ENCODE measurements around the gene TFR2. TPM values are rescaled to one million over a fixed set of nuclear protein-coding genes. Genes with fewer than 3 reads are reported as not detected.

The TFR2 gene
- total and polyA plus RNA-seq, 2 experiments from 2014 or later = 3.7 to 4.2 TPM

DNA sequence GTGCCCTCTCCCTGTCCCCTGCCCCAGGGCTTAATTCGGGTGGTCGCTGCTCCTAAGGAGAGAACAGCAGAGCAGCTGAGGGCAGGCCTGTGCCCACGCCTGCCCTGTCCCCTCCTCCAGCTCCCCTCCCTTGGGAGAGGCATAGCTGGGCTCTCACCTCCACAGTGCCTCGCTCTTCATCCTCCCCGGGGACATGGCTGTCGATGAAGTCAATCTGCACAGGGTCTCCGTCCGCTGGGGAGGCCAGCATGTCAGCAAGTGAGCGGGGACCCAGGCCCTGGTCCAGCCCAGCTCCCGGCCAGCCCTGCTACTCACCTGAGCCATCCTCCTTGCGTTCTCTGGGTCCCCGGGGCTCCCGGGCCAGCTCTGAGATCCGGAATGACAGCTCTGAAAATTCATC lies 63.8 kb downstream of the TFR2 start:
- DNase-seq (ENCODE audit: low spot score) = no peak

DNA sequence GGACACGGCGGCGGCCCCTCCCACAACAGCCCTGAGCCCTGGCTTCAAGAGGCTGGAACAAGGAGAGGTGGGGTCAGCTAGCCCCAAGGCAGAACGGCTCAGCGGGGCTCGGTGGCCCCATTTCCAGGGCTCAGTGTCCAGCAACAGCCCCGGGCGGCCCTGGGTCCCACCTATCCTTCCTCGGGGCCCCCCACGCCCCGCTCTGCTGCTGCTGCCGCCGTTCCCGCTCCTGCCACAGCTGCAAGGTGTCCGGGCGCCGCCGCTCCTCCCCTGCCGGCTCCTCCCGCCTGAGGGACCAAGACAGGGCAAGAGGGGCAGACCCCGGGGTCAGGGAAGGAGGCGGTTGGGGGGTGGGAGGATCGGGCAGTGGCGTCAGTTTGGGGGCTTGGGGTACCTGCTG lies 64.2 kb downstream of the TFR2 start:
- Histone ChIP-seq H3K4me2 (no peak overlapping the region), H3K36me3 (ENCODE audit: insufficient read depth) (peaks cover 9% of the 10 kb centered on the region; the same call in 1 of the 2 replicates), H3K4me3 (no peak overlapping the region), H3K9me2 (ENCODE audit: insufficient read depth) (no peaks in the 10 kb centered on the region), H4K20me1 (replicated peaks; ENCODE audit: insufficient read depth) (no peaks in the 10 kb centered on the region), H3K27me3 (ENCODE audit: insufficient read depth) (no peaks in the 10 kb centered on the region), H3K4me1 (ENCODE audit: insufficient read depth) (peaks cover 7% of the 10 kb centered on the region), H2AFZ (no peak overlapping the region), H3K79me2 (replicated peaks; ENCODE audit: insufficient read depth) (no peaks in the 10 kb centered on the region), H3K27ac (ENCODE audit: low read depth) (no peak overlapping the region), H3F3A (replicated peaks; ENCODE audit: low read depth) (peaks cover 3% of the 10 kb centered on the region; the same call in 1 of the 2 replicates)
- Mint-ChIP-seq H3K9me3 (no peaks in the 10 kb centered on the region), H3K27me3 (ENCODE audit: insufficient read depth, low read depth, poor library complexity) (peaks cover 10% of the 10 kb centered on the region), H3K27ac (no peak overlapping the region), H3K4me3 (no peak overlapping the region), H3K36me3 (ENCODE audit: low read depth) (peaks cover 12% of the 10 kb centered on the region), H3K4me1 (peaks cover 5% of the 10 kb centered on the region)
- DNase-seq (ENCODE audit: low spot score) (no peak), ATAC-seq (no peak)
- no peak for TF ChIP-seq ZNF114 (CRISPR knock-in tag; IDR thresholded peaks at IDR 0.05)
- TF ChIP-seq STAT1 (IDR thresholded peaks at IDR 0.05; ENCODE audit: unreplicated experiment) = no peak
- TF ChIP-seq EZH2 (IDR thresholded peaks at IDR 0.05; ENCODE audit: low read depth, unreplicated experiment) = no peak
- TF ChIP-seq ETS1 (IDR thresholded peaks at IDR 0.05) = no peak
- no peak for TF ChIP-seq POLR2AphosphoS5 (IDR thresholded peaks at IDR 0.05; ENCODE audit: low read depth)
- no peak for TF ChIP-seq ZNF331 (CRISPR knock-in tag; IDR thresholded peaks at IDR 0.05; ENCODE audit: low read depth)
- no peak for TF ChIP-seq CREB1 (CRISPR knock-in tag; IDR thresholded peaks at IDR 0.05; ENCODE audit: low read depth)
- TF ChIP-seq JUNB (IDR thresholded peaks at IDR 0.05; ENCODE audit: unreplicated experiment) = no peak
- TF ChIP-seq, protein P1, sequence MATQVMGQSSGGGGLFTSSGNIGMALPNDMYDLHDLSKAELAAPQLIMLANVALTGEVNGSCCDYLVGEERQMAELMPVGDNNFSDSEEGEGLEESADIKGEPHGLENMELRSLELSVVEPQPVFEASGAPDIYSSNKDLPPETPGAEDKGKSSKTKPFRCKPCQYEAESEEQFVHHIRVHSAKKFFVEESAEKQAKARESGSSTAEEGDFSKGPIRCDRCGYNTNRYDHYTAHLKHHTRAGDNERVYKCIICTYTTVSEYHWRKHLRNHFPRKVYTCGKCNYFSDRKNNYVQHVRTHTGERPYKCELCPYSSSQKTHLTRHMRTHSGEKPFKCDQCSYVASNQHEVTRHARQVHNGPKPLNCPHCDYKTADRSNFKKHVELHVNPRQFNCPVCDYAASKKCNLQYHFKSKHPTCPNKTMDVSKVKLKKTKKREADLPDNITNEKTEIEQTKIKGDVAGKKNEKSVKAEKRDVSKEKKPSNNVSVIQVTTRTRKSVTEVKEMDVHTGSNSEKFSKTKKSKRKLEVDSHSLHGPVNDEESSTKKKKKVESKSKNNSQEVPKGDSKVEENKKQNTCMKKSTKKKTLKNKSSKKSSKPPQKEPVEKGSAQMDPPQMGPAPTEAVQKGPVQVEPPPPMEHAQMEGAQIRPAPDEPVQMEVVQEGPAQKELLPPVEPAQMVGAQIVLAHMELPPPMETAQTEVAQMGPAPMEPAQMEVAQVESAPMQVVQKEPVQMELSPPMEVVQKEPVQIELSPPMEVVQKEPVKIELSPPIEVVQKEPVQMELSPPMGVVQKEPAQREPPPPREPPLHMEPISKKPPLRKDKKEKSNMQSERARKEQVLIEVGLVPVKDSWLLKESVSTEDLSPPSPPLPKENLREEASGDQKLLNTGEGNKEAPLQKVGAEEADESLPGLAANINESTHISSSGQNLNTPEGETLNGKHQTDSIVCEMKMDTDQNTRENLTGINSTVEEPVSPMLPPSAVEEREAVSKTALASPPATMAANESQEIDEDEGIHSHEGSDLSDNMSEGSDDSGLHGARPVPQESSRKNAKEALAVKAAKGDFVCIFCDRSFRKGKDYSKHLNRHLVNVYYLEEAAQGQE (IDR thresholded peaks at IDR 0.05; ENCODE audit: unreplicated experiment) = no peak
- TF ChIP-seq EZH2phosphoT487 (IDR thresholded peaks at IDR 0.05; ENCODE audit: unreplicated experiment) = no peak
- TF ChIP-seq NANOG (IDR thresholded peaks at IDR 0.05; ENCODE audit: borderline replicate concordance) = no peak
- TF ChIP-seq, protein P2, sequence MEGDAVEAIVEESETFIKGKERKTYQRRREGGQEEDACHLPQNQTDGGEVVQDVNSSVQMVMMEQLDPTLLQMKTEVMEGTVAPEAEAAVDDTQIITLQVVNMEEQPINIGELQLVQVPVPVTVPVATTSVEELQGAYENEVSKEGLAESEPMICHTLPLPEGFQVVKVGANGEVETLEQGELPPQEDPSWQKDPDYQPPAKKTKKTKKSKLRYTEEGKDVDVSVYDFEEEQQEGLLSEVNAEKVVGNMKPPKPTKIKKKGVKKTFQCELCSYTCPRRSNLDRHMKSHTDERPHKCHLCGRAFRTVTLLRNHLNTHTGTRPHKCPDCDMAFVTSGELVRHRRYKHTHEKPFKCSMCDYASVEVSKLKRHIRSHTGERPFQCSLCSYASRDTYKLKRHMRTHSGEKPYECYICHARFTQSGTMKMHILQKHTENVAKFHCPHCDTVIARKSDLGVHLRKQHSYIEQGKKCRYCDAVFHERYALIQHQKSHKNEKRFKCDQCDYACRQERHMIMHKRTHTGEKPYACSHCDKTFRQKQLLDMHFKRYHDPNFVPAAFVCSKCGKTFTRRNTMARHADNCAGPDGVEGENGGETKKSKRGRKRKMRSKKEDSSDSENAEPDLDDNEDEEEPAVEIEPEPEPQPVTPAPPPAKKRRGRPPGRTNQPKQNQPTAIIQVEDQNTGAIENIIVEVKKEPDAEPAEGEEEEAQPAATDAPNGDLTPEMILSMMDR (conservative IDR thresholded peaks at IDR 0.05; ENCODE audit: low read depth in 2 of 2) = no peak

More for the DNA sequence above, 63.8 kb downstream of the TFR2 start:
- peaks cover 3% of the 10 kb centered on the region for H3K4me1 Mint-ChIP-seq
- H3K4me2 ChIP-seq = no peak overlapping the region
- no peaks in the 10 kb centered on the region for H4K20me1 ChIP-seq (replicated peaks; ENCODE audit: insufficient read depth)
- H3K27ac ChIP-seq (ENCODE audit: low read depth) = no peak overlapping the region
- no peak overlapping the region for H3K4me3 Mint-ChIP-seq
- no peaks in the 10 kb centered on the region for H3K9me3 Mint-ChIP-seq
- H3K4me1 ChIP-seq (ENCODE audit: insufficient read depth) = peaks cover 2% of the 10 kb centered on the region; the same call in 1 of the 2 replicates
- H3K4me3 ChIP-seq = no peak overlapping the region
- H3F3A ChIP-seq (replicated peaks; ENCODE audit: low read depth) = peaks cover 3% of the 10 kb centered on the region; the same call in 1 of the 2 replicates
- H3K27me3 Mint-ChIP-seq (ENCODE audit: insufficient read depth, low read depth, poor library complexity) = peaks cover 11% of the 10 kb centered on the region
- H3K27ac Mint-ChIP-seq = no peak overlapping the region
- H3K36me3 Mint-ChIP-seq (ENCODE audit: low read depth) = peaks cover 12% of the 10 kb centered on the region
- 0 out of 2 replicates have a peak, but pooled peaks cover under 1% of the 10 kb centered on the region for H3K79me2 ChIP-seq (replicated peaks; ENCODE audit: insufficient read depth)
- no peak for ATAC-seq
- H3K9me2 ChIP-seq (ENCODE audit: insufficient read depth) = no peaks in the 10 kb centered on the region
- TF ChIP-seq, protein P2 (conservative IDR thresholded peaks at IDR 0.05; ENCODE audit: low read depth in 2 of 2) = no peak
- H3K27me3 ChIP-seq (ENCODE audit: insufficient read depth) = no peaks in the 10 kb centered on the region
- H2AFZ ChIP-seq = no peak overlapping the region
- H3K36me3 ChIP-seq (ENCODE audit: insufficient read depth) = peaks cover 9% of the 10 kb centered on the region; the same call in 1 of the 2 replicates

Data from GM23338 (cell line).